ENCODE results near the gene ZNRF3. TPM values are rescaled to one million over a fixed set of nuclear protein-coding genes. Genes with fewer than 3 reads are reported as not detected.

Gene ZNRF3
- total RNA-seq, 1 donor from 2014 or later, result 10.5 TPM

DNA sequence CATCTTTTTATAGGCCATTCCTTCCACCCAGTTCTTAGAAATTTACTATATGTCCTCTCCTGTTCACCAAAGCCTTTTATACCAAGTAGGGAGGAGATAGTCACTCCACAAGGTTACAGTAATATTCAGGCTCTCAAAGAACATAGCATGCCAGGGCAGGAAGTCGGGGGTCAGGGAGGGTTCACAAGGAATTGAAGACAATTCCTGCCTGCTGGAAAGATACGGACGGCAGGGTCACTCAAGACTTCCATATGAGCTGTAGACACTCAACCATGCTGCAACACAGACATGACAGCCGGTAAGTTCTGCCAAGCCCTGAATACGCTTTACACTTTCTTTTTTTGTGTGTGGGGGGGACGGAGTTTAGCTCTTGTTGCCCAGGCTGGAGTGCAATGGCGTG, 177.6 kb downstream of the ZNRF3 start:
- DNase-seq (ENCODE audit: low read depth), result no peak
- TF ChIP-seq, protein P1, sequence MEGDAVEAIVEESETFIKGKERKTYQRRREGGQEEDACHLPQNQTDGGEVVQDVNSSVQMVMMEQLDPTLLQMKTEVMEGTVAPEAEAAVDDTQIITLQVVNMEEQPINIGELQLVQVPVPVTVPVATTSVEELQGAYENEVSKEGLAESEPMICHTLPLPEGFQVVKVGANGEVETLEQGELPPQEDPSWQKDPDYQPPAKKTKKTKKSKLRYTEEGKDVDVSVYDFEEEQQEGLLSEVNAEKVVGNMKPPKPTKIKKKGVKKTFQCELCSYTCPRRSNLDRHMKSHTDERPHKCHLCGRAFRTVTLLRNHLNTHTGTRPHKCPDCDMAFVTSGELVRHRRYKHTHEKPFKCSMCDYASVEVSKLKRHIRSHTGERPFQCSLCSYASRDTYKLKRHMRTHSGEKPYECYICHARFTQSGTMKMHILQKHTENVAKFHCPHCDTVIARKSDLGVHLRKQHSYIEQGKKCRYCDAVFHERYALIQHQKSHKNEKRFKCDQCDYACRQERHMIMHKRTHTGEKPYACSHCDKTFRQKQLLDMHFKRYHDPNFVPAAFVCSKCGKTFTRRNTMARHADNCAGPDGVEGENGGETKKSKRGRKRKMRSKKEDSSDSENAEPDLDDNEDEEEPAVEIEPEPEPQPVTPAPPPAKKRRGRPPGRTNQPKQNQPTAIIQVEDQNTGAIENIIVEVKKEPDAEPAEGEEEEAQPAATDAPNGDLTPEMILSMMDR (IDR thresholded peaks at IDR 0.05; ENCODE audit: insufficient read depth, low read length, poor library complexity, severe bottlenecking), result no peak
- no peaks in the 10 kb centered on the region for H3K36me3 ChIP-seq (ENCODE audit: control insufficient read depth, insufficient read depth, low read length)
- H3K4me3 ChIP-seq (ENCODE audit: low read depth, low read length), result no peak overlapping the region
- H3K27me3 ChIP-seq (ENCODE audit: control insufficient read depth, insufficient read depth, low read length), result no peaks in the 10 kb centered on the region

DNA sequence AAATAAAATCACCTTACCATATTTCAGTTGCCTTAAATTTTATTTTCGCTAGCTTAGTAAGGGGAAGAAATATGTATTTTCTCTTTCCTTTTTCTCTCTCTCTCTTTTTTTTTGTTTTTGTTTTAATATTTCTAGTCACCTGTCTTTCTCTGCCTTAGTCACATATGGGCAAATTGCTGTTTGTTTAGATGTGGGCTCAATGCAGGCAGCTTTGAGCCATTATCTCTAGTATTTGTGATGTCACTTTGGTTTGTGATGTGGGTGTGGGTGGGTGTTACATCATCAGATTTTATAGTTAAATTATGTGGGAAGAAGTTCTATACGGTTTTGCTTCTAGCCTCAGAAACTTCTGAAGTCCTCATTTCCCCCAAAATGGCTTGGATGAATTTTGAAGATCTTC, 178.4 kb downstream of the ZNRF3 start, which contains the start of gene C22orf31:
Gene C22orf31 (minus strand): TSS at position 59 of the 400 bp plus-strand sequence. CDS start 39 bp downstream, at position 20.
- no peaks in the 10 kb centered on the region for H3K36me3 ChIP-seq (ENCODE audit: control insufficient read depth, insufficient read depth, low read length)
- H3K4me3 ChIP-seq (ENCODE audit: low read depth, low read length), result no peak within 1 kb of the TSS
- DNase-seq (ENCODE audit: low read depth), result no peak
- TF ChIP-seq, protein P1 (IDR thresholded peaks at IDR 0.05; ENCODE audit: insufficient read depth, low read length, poor library complexity, severe bottlenecking), result no peak
- no peaks in the 10 kb centered on the region for H3K27me3 ChIP-seq (ENCODE audit: control insufficient read depth, insufficient read depth, low read length)

DNA sequence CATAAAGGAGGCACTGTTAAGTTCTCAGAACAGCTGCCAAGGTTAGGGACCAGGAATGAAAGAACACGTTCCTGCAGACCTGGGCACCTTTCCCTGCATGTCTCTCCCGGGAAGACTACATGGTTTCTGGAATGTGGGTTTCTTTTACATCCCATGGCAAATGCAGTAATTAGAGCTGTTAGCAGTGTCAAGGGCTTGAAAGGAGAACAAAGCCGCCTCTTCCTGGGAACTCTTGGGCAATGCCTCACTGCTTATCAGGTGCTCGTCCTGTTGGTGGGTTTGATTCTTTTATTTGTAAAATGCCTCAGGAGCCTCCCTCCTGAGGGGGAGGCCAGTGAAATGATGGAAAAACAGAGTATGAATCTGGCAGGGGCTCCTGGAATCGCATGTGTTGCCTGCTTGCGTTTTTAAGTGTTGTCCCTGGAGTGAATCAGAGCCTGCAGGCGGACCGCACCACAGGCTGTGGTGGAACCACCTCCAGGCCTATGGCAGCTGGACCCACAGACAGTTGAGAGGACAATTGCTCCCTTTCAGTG, 179.0 kb downstream of the ZNRF3 start:
- DNase-seq (ENCODE audit: low read depth), result no peak
- TF ChIP-seq, protein P1 (IDR thresholded peaks at IDR 0.05; ENCODE audit: insufficient read depth, low read length, poor library complexity, severe bottlenecking), result no peak
- no peak overlapping the region for H3K4me3 ChIP-seq (ENCODE audit: low read depth, low read length)
- no peaks in the 10 kb centered on the region for H3K27me3 ChIP-seq (ENCODE audit: control insufficient read depth, insufficient read depth, low read length)
- no peaks in the 10 kb centered on the region for H3K36me3 ChIP-seq (ENCODE audit: control insufficient read depth, insufficient read depth, low read length)

DNA sequence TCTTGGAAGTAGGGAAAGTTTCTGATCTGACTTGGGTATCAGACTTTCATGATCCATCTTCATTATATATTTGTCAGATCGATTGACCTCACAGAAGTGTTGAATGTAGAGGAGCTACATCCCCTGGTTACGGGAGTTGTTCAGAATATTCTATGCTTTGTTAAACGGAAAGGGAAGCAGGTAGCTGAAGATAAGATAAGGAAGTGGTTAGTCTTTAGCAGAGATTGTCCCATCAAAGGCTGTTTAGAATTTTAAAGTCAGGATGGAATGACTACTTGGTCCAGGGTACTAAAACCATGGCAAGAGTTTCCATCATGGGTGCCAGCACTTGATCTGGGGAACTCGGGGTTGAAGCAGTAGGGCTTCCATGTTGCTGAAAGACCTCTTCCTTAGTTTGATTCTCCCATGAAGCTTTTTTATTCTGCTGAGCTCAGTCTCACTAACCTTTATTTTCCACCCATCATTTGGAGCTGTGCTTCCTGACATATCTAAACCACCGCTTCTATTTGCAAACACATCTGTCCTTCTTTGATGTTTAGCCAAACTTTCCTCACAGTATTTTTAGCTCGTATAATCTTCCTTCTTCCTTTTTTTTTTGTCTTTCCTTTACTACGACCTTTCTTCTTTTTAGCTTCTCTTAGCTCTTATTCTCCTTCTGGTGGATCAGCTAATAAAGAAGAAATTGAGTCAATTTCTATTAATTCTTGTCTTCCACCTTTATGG, 182.3 kb downstream of the ZNRF3 start:
- no peak for DNase-seq (ENCODE audit: low read depth)
- Histone ChIP-seq H3K36me3 (ENCODE audit: control insufficient read depth, insufficient read depth, low read length) (no peaks in the 10 kb centered on the region), H3K4me3 (ENCODE audit: low read depth, low read length) (no peak overlapping the region), H3K27me3 (ENCODE audit: control insufficient read depth, insufficient read depth, low read length) (no peaks in the 10 kb centered on the region)
- TF ChIP-seq, protein P1 (IDR thresholded peaks at IDR 0.05; ENCODE audit: insufficient read depth, low read length, poor library complexity, severe bottlenecking), result no peak

DNA sequence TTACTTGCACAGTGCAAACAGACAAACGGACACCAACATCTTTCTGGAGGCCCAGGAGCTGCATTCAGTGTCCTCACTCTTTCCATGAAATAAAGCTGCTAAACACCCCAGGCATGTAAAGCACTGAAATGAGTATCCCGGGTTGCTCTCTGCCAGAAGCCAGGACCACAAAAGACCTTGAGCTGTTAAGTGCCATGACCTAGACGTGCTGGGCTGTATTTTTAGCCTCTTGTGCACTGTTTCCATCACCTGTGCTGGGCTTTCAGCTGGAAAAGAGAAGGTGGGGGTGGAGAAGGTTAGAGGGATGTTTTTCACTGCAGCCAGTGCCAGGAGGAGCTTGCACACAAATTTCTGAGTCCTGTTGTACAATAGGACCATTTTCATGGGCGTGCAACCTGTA, 186.1 kb downstream of the ZNRF3 start:
- Histone ChIP-seq H3K4me3 (ENCODE audit: low read depth, low read length) (no peak overlapping the region), H3K27me3 (ENCODE audit: control insufficient read depth, insufficient read depth, low read length) (peaks cover 11% of the 10 kb centered on the region), H3K36me3 (ENCODE audit: control insufficient read depth, insufficient read depth, low read length) (no peaks in the 10 kb centered on the region)
- no peak for DNase-seq (ENCODE audit: low read depth)
- TF ChIP-seq, protein P1 (IDR thresholded peaks at IDR 0.05; ENCODE audit: insufficient read depth, low read length, poor library complexity, severe bottlenecking), result no peak

Measured in kidney epithelial cell (primary cell).